Dendritic cell treated with granulocyte-macrophage colony-stimulating factor and Interleukin-4, amounts not matched to agents 40 ng/mL and 50 ng/mL, for 4 days (primary cell): ENCODE measurements around the gene MAPK1.
"Not testable (repeated sequence)": the region's sequence is repeated elsewhere in the genome, so short reads cannot be mapped to it uniquely, and the experiment has no call there.

ENCODE experiments used
- H3K27ac Mint-ChIP-seq: one replicate; pipeline ENCODE4 v1.8.0; 2022; ENCODE audit warnings: mild to moderate bottlenecking, mixed read lengths
- H3K27me3 Mint-ChIP-seq: one replicate; pipeline ENCODE4 v1.8.0; 2022; ENCODE audit warnings: mild to moderate bottlenecking, mixed read lengths
- H3K36me3 Mint-ChIP-seq: one replicate; pipeline ENCODE4 v1.8.0; 2022; ENCODE audit warnings: low read depth, mixed read lengths
- H3K4me1 Mint-ChIP-seq: one replicate; pipeline ENCODE4 v1.8.0; 2022; ENCODE audit warnings: low read depth, mixed read lengths
- H3K4me3 Mint-ChIP-seq: one replicate; pipeline ENCODE4 v1.8.0; 2022; ENCODE audit warnings: mild to moderate bottlenecking, moderate library complexity, mixed read lengths
- H3K9me3 Mint-ChIP-seq: one replicate; pipeline ENCODE4 v1.8.0; 2022; ENCODE audit warnings: mixed read lengths
- intact Hi-C: fragments of 100-400 bp; cut with micrococcal nuclease; formaldehyde crosslinking; loops from one replicate; pipeline ENCODE4 v1.15.0; 2022

Gene MAPK1

DNA sequence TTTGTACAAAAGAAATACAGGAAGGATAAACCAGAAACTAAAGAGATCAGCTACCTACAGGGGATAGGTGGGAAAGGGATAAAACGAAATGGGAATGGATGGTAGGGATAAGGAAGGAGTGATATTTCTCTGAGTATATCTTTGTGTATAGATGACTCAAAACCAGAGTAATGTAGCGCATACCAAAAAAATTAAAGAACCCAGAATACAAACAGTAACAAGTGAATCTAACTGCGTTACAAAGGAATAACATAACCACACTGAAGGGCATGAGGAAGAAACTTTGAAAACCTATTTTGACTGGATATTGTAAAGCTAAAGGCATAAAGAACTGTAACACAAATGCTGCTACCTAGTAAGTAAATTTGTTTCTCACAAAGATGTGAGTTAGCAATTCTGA lies 37.9 kb downstream of the MAPK1 start:
- Mint-ChIP-seq H3K36me3 (peaks cover 26% of the 10 kb centered on the region), H3K9me3 (no peaks in the 10 kb centered on the region), H3K4me1 (peaks cover 72% of the 10 kb centered on the region), H3K4me3 (no peak overlapping the region), H3K27me3 (no peaks in the 10 kb centered on the region), H3K27ac (peak overlapping the region; percentile 6)
- intact Hi-C loops = no loop called here

- peaks cover 82% of the 10 kb centered on the region for H3K4me1 Mint-ChIP-seq
- H3K27ac Mint-ChIP-seq = peak overlapping the region; percentile 20
- H3K9me3 Mint-ChIP-seq = no peaks in the 10 kb centered on the region
- H3K4me3 Mint-ChIP-seq = no peak overlapping the region
- intact Hi-C loops = no loop called here
- H3K36me3 Mint-ChIP-seq = peaks cover 23% of the 10 kb centered on the region
- H3K27me3 Mint-ChIP-seq = no peaks in the 10 kb centered on the region
Observed at GRCh38 chr22:21828268-21828638, 39.2 kb downstream of the MAPK1 start.

GRCh38 chr22:21827628-21828267 lies 39.7 kb downstream of the MAPK1 start:
- Mint-ChIP-seq H3K36me3 (peaks cover 20% of the 10 kb centered on the region), H3K27ac (peak overlapping the region; percentile 20), H3K27me3 (no peaks in the 10 kb centered on the region), H3K4me1 (peaks cover 82% of the 10 kb centered on the region), H3K9me3 (no peaks in the 10 kb centered on the region), H3K4me3 (no peak overlapping the region)
- intact Hi-C loops = no loop called here

DNA sequence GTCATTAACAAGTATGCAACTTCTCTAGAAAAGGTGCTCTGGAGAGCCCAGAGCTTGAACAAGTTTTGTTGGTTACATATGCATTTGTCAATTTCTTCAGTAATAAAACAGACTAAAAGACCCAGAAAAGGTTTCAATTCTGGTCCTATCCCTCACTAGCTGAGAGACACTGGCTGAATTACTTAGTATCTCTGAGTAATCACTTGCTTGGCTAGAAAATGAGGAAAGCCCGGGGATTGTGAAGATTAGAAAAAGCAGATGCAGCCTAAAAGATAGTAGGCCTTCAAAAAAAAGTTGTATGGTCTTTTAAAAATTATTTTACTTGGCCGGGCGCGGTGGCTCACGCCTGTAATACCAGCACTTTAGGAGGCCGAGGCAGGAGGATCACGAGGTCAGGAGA lies 41.2 kb downstream of the MAPK1 start:
- H3K36me3 Mint-ChIP-seq = peaks cover 27% of the 10 kb centered on the region
- no peak overlapping the region for H3K4me3 Mint-ChIP-seq
- no peak overlapping the region for H3K27ac Mint-ChIP-seq
- H3K27me3 Mint-ChIP-seq = no peaks in the 10 kb centered on the region
- no peaks in the 10 kb centered on the region for H3K9me3 Mint-ChIP-seq
- H3K4me1 Mint-ChIP-seq = peaks cover 86% of the 10 kb centered on the region
- intact Hi-C loops = no loop called here

DNA sequence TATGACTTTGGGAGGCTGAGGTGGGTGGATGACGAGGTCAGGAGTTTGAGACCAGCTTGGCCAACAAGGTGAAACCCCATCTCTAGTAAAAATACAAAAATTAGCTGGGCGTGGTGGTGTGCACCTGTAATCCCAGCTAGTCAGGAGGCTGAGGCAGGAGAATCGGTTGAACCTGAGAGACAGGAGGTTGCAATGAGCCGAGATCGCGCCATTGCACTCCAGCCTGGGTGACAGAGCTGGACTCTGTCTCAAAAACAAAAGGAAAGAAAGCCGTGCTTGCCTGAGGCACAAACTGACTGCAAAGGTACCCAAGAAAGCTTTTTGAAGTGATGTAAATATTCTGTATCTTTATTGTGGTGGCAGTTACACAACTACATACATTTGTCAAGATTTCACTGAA lies 42.5 kb downstream of the MAPK1 start:
- peaks cover 35% of the 10 kb centered on the region for H3K36me3 Mint-ChIP-seq
- H3K9me3 Mint-ChIP-seq, H3K4me3 Mint-ChIP-seq, intact Hi-C loops, H3K27me3 Mint-ChIP-seq: not testable (repeated sequence)
- H3K27ac Mint-ChIP-seq = peak overlapping the region; percentile 23
- peaks cover 81% of the 10 kb centered on the region for H3K4me1 Mint-ChIP-seq

GRCh38 chr22:21824445-21824912 lies 43.0 kb downstream of the MAPK1 start:
- intact Hi-C loops = no loop called here
- Mint-ChIP-seq H3K27ac (peak overlapping the region; percentile 23), H3K4me3 (no peak overlapping the region), H3K36me3 (peaks cover 36% of the 10 kb centered on the region), H3K27me3 (no peaks in the 10 kb centered on the region), H3K4me1 (peaks cover 78% of the 10 kb centered on the region), H3K9me3 (no peaks in the 10 kb centered on the region)

DNA sequence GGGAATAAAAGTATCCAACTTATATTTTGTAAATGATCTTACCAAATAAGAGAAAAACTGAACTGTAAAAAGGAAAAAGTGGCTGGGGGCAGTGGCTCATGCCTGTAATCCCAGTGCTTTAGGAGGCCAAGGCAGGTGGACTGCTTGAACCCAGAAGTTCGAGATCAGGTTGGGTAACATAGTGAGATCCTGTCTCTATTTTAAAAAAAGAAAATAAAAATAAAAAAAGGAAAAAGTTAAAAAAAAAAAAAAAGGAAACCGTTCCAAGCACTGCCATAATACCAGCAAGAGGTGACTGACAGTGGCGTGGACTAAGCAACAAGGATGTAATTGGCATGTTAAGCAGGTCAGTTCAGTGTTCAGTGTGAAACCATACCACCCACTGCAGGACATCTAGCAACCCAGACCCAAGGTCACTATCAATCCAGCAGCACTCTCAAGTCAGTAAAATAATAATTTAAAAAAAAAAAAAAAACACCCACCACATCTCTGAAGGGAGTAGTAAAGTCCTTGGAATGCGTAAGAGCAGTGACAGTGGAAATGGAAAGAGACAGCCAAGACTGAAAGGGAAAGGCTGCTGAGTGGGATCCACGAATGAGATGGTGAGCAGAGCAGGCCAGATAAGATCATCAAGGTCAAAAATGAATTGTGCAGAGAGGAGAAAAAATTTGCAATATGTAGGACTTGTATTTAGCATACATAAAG lies 43.6 kb downstream of the MAPK1 start:
- H3K4me1 Mint-ChIP-seq = peaks cover 79% of the 10 kb centered on the region
- no peak overlapping the region for H3K4me3 Mint-ChIP-seq
- H3K27ac Mint-ChIP-seq = peak overlapping the region; percentile 23
- H3K9me3 Mint-ChIP-seq = no peaks in the 10 kb centered on the region
- H3K36me3 Mint-ChIP-seq = peaks cover 39% of the 10 kb centered on the region
- no peaks in the 10 kb centered on the region for H3K27me3 Mint-ChIP-seq
- intact Hi-C loops = no loop called here

GRCh38 chr22:21819183-21819770 lies 48.2 kb downstream of the MAPK1 start:
- H3K36me3 Mint-ChIP-seq = peaks cover 57% of the 10 kb centered on the region
- peaks cover 80% of the 10 kb centered on the region for H3K4me1 Mint-ChIP-seq
- intact Hi-C loops = loop anchor here (5.0 kb wide), 1 partner anchor 43 kb away; no protein-coding TSS in a partner anchor
- no peaks in the 10 kb centered on the region for H3K27me3 Mint-ChIP-seq
- peak overlapping the region; percentile 99 for H3K27ac Mint-ChIP-seq
- no peaks in the 10 kb centered on the region for H3K9me3 Mint-ChIP-seq
- peak overlapping the region; percentile 86 for H3K4me3 Mint-ChIP-seq

DNA sequence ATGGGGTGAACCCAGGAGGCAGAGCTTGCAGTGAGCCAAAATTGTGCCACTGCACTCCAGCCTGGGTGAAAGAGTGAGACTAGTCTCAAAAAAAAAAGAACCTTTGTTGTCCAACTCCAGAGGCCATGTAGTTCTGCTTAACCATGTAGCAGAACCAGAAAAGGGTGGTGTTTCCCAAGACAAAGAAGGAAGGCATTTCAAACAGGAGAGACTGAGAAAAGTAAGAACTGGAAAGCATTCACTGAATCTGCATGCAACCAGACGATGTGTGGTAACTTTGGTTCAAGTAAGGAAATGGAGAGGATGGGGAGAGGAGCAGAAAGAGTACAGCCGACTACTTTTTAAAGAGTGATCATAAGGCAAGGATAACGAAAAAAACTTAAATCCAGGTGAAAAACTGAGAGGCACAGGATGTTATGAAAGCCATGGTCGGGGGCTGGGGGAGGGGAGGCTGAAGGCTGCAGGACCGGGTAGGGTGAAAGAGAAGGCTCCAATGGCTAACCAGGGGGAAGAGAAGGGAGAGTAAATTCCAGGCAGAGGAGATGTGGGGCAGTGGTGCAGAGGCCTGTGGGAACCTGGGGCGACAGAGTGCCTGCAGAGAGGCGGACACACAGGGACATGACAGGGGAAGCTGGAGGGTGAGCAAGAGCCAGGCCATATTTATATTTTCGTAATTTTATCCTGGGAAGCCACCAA lies 48.8 kb downstream of the MAPK1 start:
- Mint-ChIP-seq H3K36me3 (peaks cover 62% of the 10 kb centered on the region), H3K27me3 (no peaks in the 10 kb centered on the region), H3K4me1 (peaks cover 79% of the 10 kb centered on the region), H3K27ac (peak overlapping the region; percentile 99), H3K4me3 (peak overlapping the region; percentile 86), H3K9me3 (no peaks in the 10 kb centered on the region)
- intact Hi-C loops = loop anchor here (5.0 kb wide), 1 partner anchor 44 kb away; no protein-coding TSS in a partner anchor

DNA sequence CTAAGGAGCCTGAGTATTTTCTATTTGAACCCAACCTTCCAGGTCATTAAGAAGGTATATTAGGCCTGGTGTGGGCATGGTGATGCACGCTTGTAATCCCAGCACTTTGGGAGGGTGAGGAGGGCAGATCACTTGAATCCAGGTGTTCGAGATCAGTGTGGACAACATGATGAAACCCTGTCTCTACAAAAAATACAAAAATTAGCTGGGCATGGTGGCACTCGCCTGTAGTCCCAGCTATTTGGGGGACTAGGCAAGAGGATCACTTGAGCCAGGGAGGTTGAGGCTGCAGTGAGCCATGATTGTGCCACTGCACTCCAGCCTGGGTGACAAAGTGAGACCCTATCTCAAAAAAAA lies 50.0 kb downstream of the MAPK1 start:
- intact Hi-C loops = loop anchor here (2.0 to 5.0 kb wide), 2 partner anchors 45 to 119 kb away; no protein-coding TSS in a partner anchor
- peaks cover 74% of the 10 kb centered on the region for H3K4me1 Mint-ChIP-seq
- not testable (repeated sequence) for H3K27me3 Mint-ChIP-seq, H3K9me3 Mint-ChIP-seq
- peaks cover 57% of the 10 kb centered on the region for H3K36me3 Mint-ChIP-seq
- H3K27ac Mint-ChIP-seq = peak overlapping the region; percentile 99
- H3K4me3 Mint-ChIP-seq = peak overlapping the region; percentile 86

DNA sequence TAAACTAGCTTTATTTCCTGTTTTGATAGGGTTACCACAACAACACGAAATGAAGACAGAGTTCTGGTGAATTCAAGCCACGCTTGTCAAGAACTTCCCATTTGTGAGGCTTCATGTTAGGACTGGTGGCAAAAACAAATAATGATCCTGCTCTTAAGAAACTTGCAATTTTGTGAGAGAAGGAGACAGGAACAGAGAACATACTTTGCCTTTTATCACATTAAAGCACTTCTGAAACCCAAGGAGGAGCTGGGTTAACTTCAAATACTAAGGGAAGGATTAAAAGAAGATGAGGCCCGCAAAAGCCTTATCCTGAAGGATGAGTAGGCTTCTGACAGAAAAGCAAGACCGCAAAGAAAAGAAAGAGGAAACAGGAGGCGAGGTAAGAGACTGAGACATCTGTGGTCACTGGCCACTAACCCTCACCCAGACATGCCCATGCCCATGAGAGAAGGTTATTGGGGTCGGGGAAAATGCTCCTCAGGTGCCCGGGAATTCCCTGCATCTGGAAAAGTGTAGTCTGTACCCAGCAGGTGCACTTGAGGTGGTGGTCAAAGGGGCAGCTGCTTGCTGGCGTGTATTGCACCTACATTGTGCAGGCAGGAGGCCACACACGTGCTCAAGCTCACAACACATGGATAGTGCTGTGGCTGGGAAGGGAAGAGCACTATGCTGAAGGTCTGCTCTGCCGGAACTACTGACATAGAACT lies 50.5 kb downstream of the MAPK1 start:
- Mint-ChIP-seq H3K9me3 (no peaks in the 10 kb centered on the region), H3K4me1 (peaks cover 69% of the 10 kb centered on the region), H3K27ac (peak overlapping the region; percentile 99), H3K27me3 (no peaks in the 10 kb centered on the region), H3K36me3 (peaks cover 52% of the 10 kb centered on the region), H3K4me3 (peak overlapping the region; percentile 86)
- intact Hi-C loops = loop anchor here (2.0 to 5.0 kb wide), 2 partner anchors 45 to 120 kb away; no protein-coding TSS in a partner anchor

GRCh38 chr22:21816472-21816786 lies 51.0 kb downstream of the MAPK1 start:
- intact Hi-C loops = loop anchor here (2.0 to 5.0 kb wide), 2 partner anchors 46 to 120 kb away; no protein-coding TSS in a partner anchor
- peak overlapping the region; percentile 99 for H3K27ac Mint-ChIP-seq
- peaks cover 65% of the 10 kb centered on the region for H3K4me1 Mint-ChIP-seq
- H3K9me3 Mint-ChIP-seq = no peaks in the 10 kb centered on the region
- peaks cover 47% of the 10 kb centered on the region for H3K36me3 Mint-ChIP-seq
- H3K4me3 Mint-ChIP-seq = no peak overlapping the region
- H3K27me3 Mint-ChIP-seq = no peaks in the 10 kb centered on the region

- H3K27me3 Mint-ChIP-seq = no peaks in the 10 kb centered on the region
- peak overlapping the region; percentile 99 for H3K27ac Mint-ChIP-seq
- H3K36me3 Mint-ChIP-seq = peaks cover 43% of the 10 kb centered on the region
- H3K4me3 Mint-ChIP-seq = no peak overlapping the region
- intact Hi-C loops = loop anchor here (2.0 to 5.0 kb wide), 2 partner anchors 46 to 121 kb away; no protein-coding TSS in a partner anchor
- H3K9me3 Mint-ChIP-seq = no peaks in the 10 kb centered on the region
- H3K4me1 Mint-ChIP-seq = peaks cover 64% of the 10 kb centered on the region
Observed at GRCh38 chr22:21815958-21816357, 51.5 kb downstream of the MAPK1 start.
